SK-N-SH treated with all-trans-retinoic acid at 6 μM for 48 hours (cell line): Measurements from ENCODE around the gene OR11A1.

ENCODE experiments used
- ATAC-seq: fragments of 200-7000 bp; cut with Tn5 transposase; 3 replicates; pipeline ENCODE4 v1.9.1; 2020; ENCODE audit warnings: mild to moderate bottlenecking, moderate library complexity
- BACH2 ChIP-seq: fragments of 250-450 bp; sonication (Bioruptor Pico); IDR thresholded peaks from 2 replicates; pipeline ENCODE4 v1.9.0; 2021; ENCODE audit warnings: mild to moderate bottlenecking, borderline replicate concordance
- CSDC2 ChIP-seq: fragments of 250-450 bp; sonication (Bioruptor Pico); IDR thresholded peaks from 2 replicates; pipeline ENCODE4 v1.5.0; 2020; ENCODE audit warnings: mild to moderate bottlenecking, moderate library complexity
- CSRNP3 ChIP-seq: fragments of 250-450 bp; sonication (Bioruptor Pico); IDR thresholded peaks from 2 replicates; pipeline ENCODE4 v1.5.1; 2021; ENCODE audit warnings: mild to moderate bottlenecking, moderate library complexity
- GLIS3 ChIP-seq: fragments of 250-450 bp; sonication (Bioruptor Pico); IDR thresholded peaks from 2 replicates; pipeline ENCODE4 v1.5.0; 2020; ENCODE audit warnings: mild to moderate bottlenecking, moderate library complexity
- PPARA ChIP-seq: fragments of 250-450 bp; sonication (Bioruptor Pico); IDR thresholded peaks from 2 replicates; pipeline ENCODE4 v1.5.0; 2020; ENCODE audit warnings: mild to moderate bottlenecking, borderline replicate concordance
- SNAI2 ChIP-seq: fragments of 250-450 bp; sonication (Bioruptor Pico); IDR thresholded peaks from 2 replicates; pipeline ENCODE4 v1.5.0; 2020; ENCODE audit warnings: mild to moderate bottlenecking, moderate library complexity
- TCF4 ChIP-seq: fragments of 250-450 bp; sonication (Bioruptor Pico); IDR thresholded peaks from 2 replicates; pipeline ENCODE4 v1.8.0; 2021; ENCODE audit warnings: mild to moderate bottlenecking, moderate library complexity, borderline replicate concordance
- TOX ChIP-seq: fragments of 250-450 bp; sonication (Bioruptor Pico); IDR thresholded peaks from 2 replicates; pipeline ENCODE4 v1.8.0; 2021; ENCODE audit warnings: mild to moderate bottlenecking, moderate library complexity, borderline replicate concordance
- ZC3H10 ChIP-seq: fragments of 250-450 bp; sonication (Bioruptor Pico); IDR thresholded peaks from 2 replicates; pipeline ENCODE4 v1.5.1; 2021; ENCODE audit warnings: mild to moderate bottlenecking, moderate library complexity
- ZFP3 ChIP-seq: fragments of 250-450 bp; sonication (Bioruptor Pico); IDR thresholded peaks from 2 replicates; pipeline ENCODE4 v1.5.0; 2020; ENCODE audit warnings: mild to moderate bottlenecking, moderate library complexity
- ZFP30 ChIP-seq: fragments of 450-650 bp; formaldehyde crosslinking; IDR thresholded peaks from 2 replicates; pipeline ENCODE4 v1.5.0; 2022; ENCODE audit warnings: mild to moderate bottlenecking, moderate library complexity
- ZNF565 ChIP-seq: fragments of 450-650 bp; formaldehyde crosslinking; conservative IDR thresholded peaks from 2 replicates; pipeline ENCODE4 v1.5.0; 2020; ENCODE audit warnings: low read depth, mild to moderate bottlenecking, moderate library complexity
- ZNF70 ChIP-seq: fragments of 450-650 bp; formaldehyde crosslinking; IDR thresholded peaks from 2 replicates; pipeline ENCODE4 v1.5.0; 2020; ENCODE audit warnings: mild to moderate bottlenecking, moderate library complexity
- TF ChIP-seq, protein P1 (sequence below): fragments of 250-450 bp; sonication (Bioruptor Pico); IDR thresholded peaks from 2 replicates; pipeline ENCODE4 v1.5.0; 2020; ENCODE audit warnings: mild to moderate bottlenecking, moderate library complexity
- TF ChIP-seq, protein P2 (sequence below): fragments of 250-450 bp; sonication (Bioruptor Pico); IDR thresholded peaks from 2 replicates; pipeline ENCODE4 v1.5.1; 2020; ENCODE audit warnings: low read depth, mild to moderate bottlenecking, moderate library complexity
- TF ChIP-seq, protein P3 (sequence below): fragments of 250-450 bp; sonication (Bioruptor Pico); IDR thresholded peaks from 2 replicates; pipeline ENCODE4 v1.8.0; 2021; ENCODE audit warnings: low read depth, mild to moderate bottlenecking, moderate library complexity, borderline replicate concordance
- TF ChIP-seq, protein P4 (sequence below): fragments of 250-450 bp; sonication (Bioruptor Pico); IDR thresholded peaks from 2 replicates; pipeline ENCODE4 v1.8.0; 2020; ENCODE audit warnings: mild to moderate bottlenecking, moderate library complexity, borderline replicate concordance

Gene OR11A1

GRCh38 chr6:29483735-29484134 is 26.9 kb upstream of the OR11A1 start (continued):
- TF ChIP-seq, protein P1, sequence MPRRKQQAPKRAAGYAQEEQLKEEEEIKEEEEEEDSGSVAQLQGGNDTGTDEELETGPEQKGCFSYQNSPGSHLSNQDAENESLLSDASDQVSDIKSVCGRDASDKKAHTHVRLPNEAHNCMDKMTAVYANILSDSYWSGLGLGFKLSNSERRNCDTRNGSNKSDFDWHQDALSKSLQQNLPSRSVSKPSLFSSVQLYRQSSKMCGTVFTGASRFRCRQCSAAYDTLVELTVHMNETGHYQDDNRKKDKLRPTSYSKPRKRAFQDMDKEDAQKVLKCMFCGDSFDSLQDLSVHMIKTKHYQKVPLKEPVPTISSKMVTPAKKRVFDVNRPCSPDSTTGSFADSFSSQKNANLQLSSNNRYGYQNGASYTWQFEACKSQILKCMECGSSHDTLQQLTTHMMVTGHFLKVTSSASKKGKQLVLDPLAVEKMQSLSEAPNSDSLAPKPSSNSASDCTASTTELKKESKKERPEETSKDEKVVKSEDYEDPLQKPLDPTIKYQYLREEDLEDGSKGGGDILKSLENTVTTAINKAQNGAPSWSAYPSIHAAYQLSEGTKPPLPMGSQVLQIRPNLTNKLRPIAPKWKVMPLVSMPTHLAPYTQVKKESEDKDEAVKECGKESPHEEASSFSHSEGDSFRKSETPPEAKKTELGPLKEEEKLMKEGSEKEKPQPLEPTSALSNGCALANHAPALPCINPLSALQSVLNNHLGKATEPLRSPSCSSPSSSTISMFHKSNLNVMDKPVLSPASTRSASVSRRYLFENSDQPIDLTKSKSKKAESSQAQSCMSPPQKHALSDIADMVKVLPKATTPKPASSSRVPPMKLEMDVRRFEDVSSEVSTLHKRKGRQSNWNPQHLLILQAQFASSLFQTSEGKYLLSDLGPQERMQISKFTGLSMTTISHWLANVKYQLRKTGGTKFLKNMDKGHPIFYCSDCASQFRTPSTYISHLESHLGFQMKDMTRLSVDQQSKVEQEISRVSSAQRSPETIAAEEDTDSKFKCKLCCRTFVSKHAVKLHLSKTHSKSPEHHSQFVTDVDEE (CRISPR knock-in tag): no peak
- no peak for TF ChIP-seq TCF4
- no peak for TF ChIP-seq ZC3H10 (CRISPR knock-in tag)
- TF ChIP-seq TOX: no peak
- TF ChIP-seq, protein P2, sequence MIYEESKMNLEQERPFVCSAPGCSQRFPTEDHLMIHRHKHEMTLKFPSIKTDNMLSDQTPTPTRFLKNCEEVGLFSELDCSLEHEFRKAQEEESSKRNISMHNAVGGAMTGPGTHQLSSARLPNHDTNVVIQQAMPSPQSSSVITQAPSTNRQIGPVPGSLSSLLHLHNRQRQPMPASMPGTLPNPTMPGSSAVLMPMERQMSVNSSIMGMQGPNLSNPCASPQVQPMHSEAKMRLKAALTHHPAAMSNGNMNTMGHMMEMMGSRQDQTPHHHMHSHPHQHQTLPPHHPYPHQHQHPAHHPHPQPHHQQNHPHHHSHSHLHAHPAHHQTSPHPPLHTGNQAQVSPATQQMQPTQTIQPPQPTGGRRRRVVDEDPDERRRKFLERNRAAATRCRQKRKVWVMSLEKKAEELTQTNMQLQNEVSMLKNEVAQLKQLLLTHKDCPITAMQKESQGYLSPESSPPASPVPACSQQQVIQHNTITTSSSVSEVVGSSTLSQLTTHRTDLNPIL: no peak

- ATAC-seq: no peak
- TF ChIP-seq CSRNP3 (no peak), ZNF70 (CRISPR knock-in tag) (no peak), ZC3H10 (CRISPR knock-in tag) (no peak), ZFP3 (CRISPR knock-in tag) (no peak), ZFP30 (CRISPR knock-in tag) (no peak), BACH2 (CRISPR knock-in tag) (no peak), TOX (no peak), PPARA (CRISPR knock-in tag) (no peak), GLIS3 (no peak), CSDC2 (CRISPR knock-in tag) (no peak), ZNF565 (CRISPR knock-in tag) (no peak), SNAI2 (CRISPR knock-in tag) (no peak)
- TF ChIP-seq, protein P3, sequence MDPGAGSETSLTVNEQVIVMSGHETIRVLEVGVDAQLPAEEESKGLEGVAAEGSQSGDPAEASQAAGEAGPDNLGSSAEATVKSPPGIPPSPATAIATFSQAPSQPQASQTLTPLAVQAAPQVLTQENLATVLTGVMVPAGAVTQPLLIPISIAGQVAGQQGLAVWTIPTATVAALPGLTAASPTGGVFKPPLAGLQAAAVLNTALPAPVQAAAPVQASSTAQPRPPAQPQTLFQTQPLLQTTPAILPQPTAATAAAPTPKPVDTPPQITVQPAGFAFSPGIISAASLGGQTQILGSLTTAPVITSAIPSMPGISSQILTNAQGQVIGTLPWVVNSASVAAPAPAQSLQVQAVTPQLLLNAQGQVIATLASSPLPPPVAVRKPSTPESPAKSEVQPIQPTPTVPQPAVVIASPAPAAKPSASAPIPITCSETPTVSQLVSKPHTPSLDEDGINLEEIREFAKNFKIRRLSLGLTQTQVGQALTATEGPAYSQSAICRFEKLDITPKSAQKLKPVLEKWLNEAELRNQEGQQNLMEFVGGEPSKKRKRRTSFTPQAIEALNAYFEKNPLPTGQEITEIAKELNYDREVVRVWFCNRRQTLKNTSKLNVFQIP (CRISPR knock-in tag): no peak
- TF ChIP-seq, protein P2: no peak
- TF ChIP-seq, protein P4, sequence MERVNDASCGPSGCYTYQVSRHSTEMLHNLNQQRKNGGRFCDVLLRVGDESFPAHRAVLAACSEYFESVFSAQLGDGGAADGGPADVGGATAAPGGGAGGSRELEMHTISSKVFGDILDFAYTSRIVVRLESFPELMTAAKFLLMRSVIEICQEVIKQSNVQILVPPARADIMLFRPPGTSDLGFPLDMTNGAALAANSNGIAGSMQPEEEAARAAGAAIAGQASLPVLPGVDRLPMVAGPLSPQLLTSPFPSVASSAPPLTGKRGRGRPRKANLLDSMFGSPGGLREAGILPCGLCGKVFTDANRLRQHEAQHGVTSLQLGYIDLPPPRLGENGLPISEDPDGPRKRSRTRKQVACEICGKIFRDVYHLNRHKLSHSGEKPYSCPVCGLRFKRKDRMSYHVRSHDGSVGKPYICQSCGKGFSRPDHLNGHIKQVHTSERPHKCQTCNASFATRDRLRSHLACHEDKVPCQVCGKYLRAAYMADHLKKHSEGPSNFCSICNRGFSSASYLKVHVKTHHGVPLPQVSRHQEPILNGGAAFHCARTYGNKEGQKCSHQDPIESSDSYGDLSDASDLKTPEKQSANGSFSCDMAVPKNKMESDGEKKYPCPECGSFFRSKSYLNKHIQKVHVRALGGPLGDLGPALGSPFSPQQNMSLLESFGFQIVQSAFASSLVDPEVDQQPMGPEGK (CRISPR knock-in tag): no peak
- TF ChIP-seq, protein P1 (CRISPR knock-in tag): no peak
These were observed 26.3 kb upstream of the OR11A1 start for GRCh38 chr6:29483186-29483585.
